Activated naive CD4-positive, alpha-beta T cell treated with anti-CD3 and anti-CD28 coated beads, Interleukin-2, amount 10 ng/mL, durations not matched to agents 7 days and 5 days (primary cell): ENCODE measurements around the gene HSPA2.
"Not testable (repeated sequence)": the region's sequence is repeated elsewhere in the genome, so short reads cannot be mapped to it uniquely, and the experiment has no call there.

ENCODE experiments used
- CTCF ChIA-PET: fragments of 350-600 bp; sonication (Branson Sonifier 250); formaldehyde crosslinking; loops from one replicate; lab custom pipeline; 2021; ENCODE audit warnings: antibody characterized with exemption; lab: Charles Lee
- DNase-seq: peaks from one replicate; pipeline ENCODE4 v3.0.0-alpha.2; 2020
- H3K27ac Mint-ChIP-seq: one replicate; pipeline ENCODE4 v1.8.0; 2021; ENCODE audit warnings: mild to moderate bottlenecking, moderate library complexity, mixed read lengths
- H3K27me3 Mint-ChIP-seq: one replicate; pipeline ENCODE4 v1.8.0; 2021; ENCODE audit warnings: mild to moderate bottlenecking, mixed read lengths
- H3K36me3 Mint-ChIP-seq: one replicate; pipeline ENCODE4 v1.8.0; 2021; ENCODE audit warnings: mixed read lengths
- H3K4me1 Mint-ChIP-seq: one replicate; pipeline ENCODE4 v1.8.0; 2021; ENCODE audit warnings: mixed read lengths
- H3K4me3 Mint-ChIP-seq: one replicate; pipeline ENCODE4 v1.8.0; 2021; ENCODE audit warnings: mild to moderate bottlenecking, moderate library complexity, mixed read lengths
- H3K9me3 Mint-ChIP-seq: one replicate; pipeline ENCODE4 v1.8.0; 2021; ENCODE audit warnings: mixed read lengths

Gene HSPA2

GRCh38 chr14:64554556-64554955 is 14.0 kb downstream of the HSPA2 start:
- no peaks in the 10 kb centered on the region for H3K36me3 Mint-ChIP-seq
- no peak for DNase-seq
- H3K27ac Mint-ChIP-seq = no peak overlapping the region
- H3K4me1 Mint-ChIP-seq = peaks cover 10% of the 10 kb centered on the region
- no peak overlapping the region for H3K4me3 Mint-ChIP-seq
- CTCF ChIA-PET = no interaction called here
- peaks cover 55% of the 10 kb centered on the region for H3K27me3 Mint-ChIP-seq
- H3K9me3 Mint-ChIP-seq = no peaks in the 10 kb centered on the region

GRCh38 chr14:64556526-64556925 is 16.0 kb downstream of the HSPA2 start:
- H3K9me3 Mint-ChIP-seq = no peaks in the 10 kb centered on the region
- no peaks in the 10 kb centered on the region for H3K36me3 Mint-ChIP-seq
- no peak for DNase-seq
- peaks cover 16% of the 10 kb centered on the region for H3K4me1 Mint-ChIP-seq
- no peak overlapping the region for H3K4me3 Mint-ChIP-seq
- no peak overlapping the region for H3K27ac Mint-ChIP-seq
- CTCF ChIA-PET = no interaction called here
- H3K27me3 Mint-ChIP-seq = peaks cover 39% of the 10 kb centered on the region

GRCh38 chr14:64558216-64558615 is 17.7 kb downstream of the HSPA2 start:
- H3K9me3 Mint-ChIP-seq, DNase-seq, H3K27ac Mint-ChIP-seq, H3K4me3 Mint-ChIP-seq, H3K36me3 Mint-ChIP-seq, CTCF ChIA-PET: not testable (repeated sequence)
- peaks cover 19% of the 10 kb centered on the region for H3K4me1 Mint-ChIP-seq
- peaks cover 28% of the 10 kb centered on the region for H3K27me3 Mint-ChIP-seq

- CTCF ChIA-PET = interaction anchor here (0.9 to 1.5 kb wide), 2 partner anchors 11 kb away, joined by 3 to 4 read pairs; no protein-coding TSS in a partner anchor
- no peak overlapping the region for H3K4me3 Mint-ChIP-seq
- DNase-seq = no peak
- no peaks in the 10 kb centered on the region for H3K9me3 Mint-ChIP-seq
- H3K4me1 Mint-ChIP-seq = peaks cover 19% of the 10 kb centered on the region
- no peaks in the 10 kb centered on the region for H3K36me3 Mint-ChIP-seq
- no peak overlapping the region for H3K27ac Mint-ChIP-seq
- peaks cover 30% of the 10 kb centered on the region for H3K27me3 Mint-ChIP-seq
Observed at GRCh38 chr14:64561631-64562030, 21.1 kb downstream of the HSPA2 start.

- H3K27me3 Mint-ChIP-seq = peaks cover 36% of the 10 kb centered on the region
- CTCF ChIA-PET = no interaction called here
Observed at GRCh38 chr14:64562436-64562835, 21.9 kb downstream of the HSPA2 start.

GRCh38 chr14:64563696-64564095 is 23.2 kb downstream of the HSPA2 start:
- H3K9me3 Mint-ChIP-seq = no peaks in the 10 kb centered on the region
- peaks cover 27% of the 10 kb centered on the region for H3K27me3 Mint-ChIP-seq
- H3K36me3 Mint-ChIP-seq = no peaks in the 10 kb centered on the region
- peaks cover 19% of the 10 kb centered on the region for H3K4me1 Mint-ChIP-seq
- no peak for DNase-seq
- H3K27ac Mint-ChIP-seq = no peak overlapping the region
- H3K4me3 Mint-ChIP-seq = no peak overlapping the region
- CTCF ChIA-PET = no interaction called here

More at GRCh38 chr14:64562436-64562835, 21.9 kb downstream of the HSPA2 start:
- Mint-ChIP-seq H3K4me3 (no peak overlapping the region), H3K9me3 (no peaks in the 10 kb centered on the region), H3K4me1 (peaks cover 19% of the 10 kb centered on the region), H3K27ac (no peak overlapping the region), H3K36me3 (no peaks in the 10 kb centered on the region)
- DNase-seq = no peak

GRCh38 chr14:64566651-64567122 is 26.1 kb downstream of the HSPA2 start:
- no peaks in the 10 kb centered on the region for H3K36me3 Mint-ChIP-seq
- H3K4me1 Mint-ChIP-seq = peaks cover 2% of the 10 kb centered on the region
- no peaks in the 10 kb centered on the region for H3K9me3 Mint-ChIP-seq
- no peak overlapping the region for H3K27ac Mint-ChIP-seq
- peaks cover 22% of the 10 kb centered on the region for H3K27me3 Mint-ChIP-seq
- H3K4me3 Mint-ChIP-seq = no peak overlapping the region
- CTCF ChIA-PET = no interaction called here
- no peak for DNase-seq

GRCh38 chr14:64569138-64569631 is 28.6 kb downstream of the HSPA2 start:
- Mint-ChIP-seq H3K4me3 (no peak overlapping the region), H3K27ac (no peak overlapping the region), H3K9me3 (no peaks in the 10 kb centered on the region)

GRCh38 chr14:64569646-64570045 is 29.1 kb downstream of the HSPA2 start:
- DNase-seq, H3K27ac Mint-ChIP-seq, H3K4me3 Mint-ChIP-seq, H3K36me3 Mint-ChIP-seq, H3K9me3 Mint-ChIP-seq, H3K4me1 Mint-ChIP-seq, CTCF ChIA-PET: not testable (repeated sequence)
- H3K27me3 Mint-ChIP-seq = peaks cover 18% of the 10 kb centered on the region

More at GRCh38 chr14:64569138-64569631, 28.6 kb downstream of the HSPA2 start:
- peaks cover 17% of the 10 kb centered on the region for H3K27me3 Mint-ChIP-seq
- H3K36me3 Mint-ChIP-seq = no peaks in the 10 kb centered on the region
- no peak for DNase-seq
- CTCF ChIA-PET = no interaction called here
- H3K4me1 Mint-ChIP-seq = no peaks in the 10 kb centered on the region

GRCh38 chr14:64572386-64573104 is 32.0 kb downstream of the HSPA2 start:
- DNase-seq = no peak
- H3K4me1 Mint-ChIP-seq = no peaks in the 10 kb centered on the region
- H3K9me3 Mint-ChIP-seq = no peaks in the 10 kb centered on the region
- no peak overlapping the region for H3K27ac Mint-ChIP-seq
- CTCF ChIA-PET = interaction anchor here (1.4 kb wide), 1 partner anchor 11 kb away, joined by 3 read pairs; no protein-coding TSS in a partner anchor
- no peaks in the 10 kb centered on the region for H3K36me3 Mint-ChIP-seq
- no peak overlapping the region for H3K4me3 Mint-ChIP-seq
- H3K27me3 Mint-ChIP-seq = peaks cover 10% of the 10 kb centered on the region

- DNase-seq = no peak
- CTCF ChIA-PET = interaction anchor here (1.4 kb wide), 1 partner anchor 12 kb away, joined by 3 read pairs; no protein-coding TSS in a partner anchor
- Mint-ChIP-seq H3K27me3 (peaks cover 9% of the 10 kb centered on the region), H3K27ac (no peak overlapping the region), H3K4me1 (no peaks in the 10 kb centered on the region), H3K4me3 (no peak overlapping the region), H3K9me3 (no peaks in the 10 kb centered on the region), H3K36me3 (no peaks in the 10 kb centered on the region)
Observed at GRCh38 chr14:64573109-64573508, 32.6 kb downstream of the HSPA2 start.

GRCh38 chr14:64574371-64575107 is 34.0 kb downstream of the HSPA2 start:
- no peaks in the 10 kb centered on the region for H3K36me3 Mint-ChIP-seq
- H3K9me3 Mint-ChIP-seq = no peaks in the 10 kb centered on the region
- CTCF ChIA-PET = no interaction called here
- no peaks in the 10 kb centered on the region for H3K4me1 Mint-ChIP-seq
- DNase-seq = no peak
- no peak overlapping the region for H3K4me3 Mint-ChIP-seq
- peaks cover 9% of the 10 kb centered on the region for H3K27me3 Mint-ChIP-seq
- no peak overlapping the region for H3K27ac Mint-ChIP-seq

- H3K4me3 Mint-ChIP-seq = no peak overlapping the region
- no peaks in the 10 kb centered on the region for H3K9me3 Mint-ChIP-seq
- no peaks in the 10 kb centered on the region for H3K4me1 Mint-ChIP-seq
- no peak for DNase-seq
- H3K27me3 Mint-ChIP-seq = peaks cover 9% of the 10 kb centered on the region
- no peak overlapping the region for H3K27ac Mint-ChIP-seq
- H3K36me3 Mint-ChIP-seq = no peaks in the 10 kb centered on the region
- CTCF ChIA-PET = no interaction called here
Observed at GRCh38 chr14:64577211-64577610, 36.7 kb downstream of the HSPA2 start.

- CTCF ChIA-PET = no interaction called here
- no peak overlapping the region for H3K27ac Mint-ChIP-seq
Observed at GRCh38 chr14:64580467-64580866, 39.9 kb downstream of the HSPA2 start.

More at GRCh38 chr14:64580467-64580866, 39.9 kb downstream of the HSPA2 start:
- Mint-ChIP-seq H3K9me3 (no peaks in the 10 kb centered on the region), H3K27me3 (peaks cover 3% of the 10 kb centered on the region), H3K4me1 (no peaks in the 10 kb centered on the region), H3K4me3 (no peak overlapping the region), H3K36me3 (no peaks in the 10 kb centered on the region)
- no peak for DNase-seq
